Peyer's patch (tissue), 4 donors: Measurements from ENCODE around the gene ERCC8. TPM values are rescaled to one million over a fixed set of nuclear protein-coding genes. Genes with fewer than 3 reads are reported as not detected.

Source experiments
- DNase-seq, 3 donors: peaks; one replicate each; pipeline ENCODE4 v3.0.0-alpha.2; 2017 to 2019
- H3K27ac ChIP-seq, 4 donors: fragments of 200-600 bp; sonication (generic); one replicate each; pipeline ENCODE4 v1.5.1; 2016 to 2019
- H3K27me3 ChIP-seq, 2 donors: fragments of 200-600 bp; sonication (generic); one replicate each; pipeline ENCODE4 v1.5.1; 2019
- H3K36me3 ChIP-seq, 3 donors: fragments of 200-600 bp; sonication (generic); one replicate each; pipeline ENCODE4 v1.5.1; 2016 to 2019
- H3K4me1 ChIP-seq, 4 donors: fragments of 200-600 bp; sonication (generic); one replicate each; pipeline ENCODE4 v1.5.1; 2016 to 2019
- H3K4me3 ChIP-seq, 4 donors: fragments of 200-600 bp; sonication (generic); 1 replicate in 3 of 4; 2 replicates in 1 of 4; pipeline ENCODE4 v1.5.1; 2016 to 2019; ENCODE audit warnings: mild to moderate bottlenecking in 1 of 4
- H3K9me3 ChIP-seq, 4 donors: fragments of 200-600 bp; sonication (generic); one replicate each; pipeline ENCODE4 v1.5.1; 2016 to 2019; ENCODE audit warnings: mild to moderate bottlenecking in 1 of 4
- CTCF ChIP-seq, 6 experiments: fragments of 450-650 bp in 4 of 6; fragments of 200-600 bp in 2 of 6; sonication (generic) in 1 of 6; IDR thresholded peaks; one replicate each; pipeline ENCODE4 v1.5.1; 2017 to 2019; ENCODE audit warnings: antibody characterized with exemption in 6 of 6, mild to moderate bottlenecking in 3 of 6, moderate library complexity in 1 of 6
- POLR2A ChIP-seq, 2 donors: fragments of 450-650 bp; IDR thresholded peaks; one replicate each; pipeline ENCODE4 v1.5.1; 2017; ENCODE audit warnings: antibody characterized with exemption in 2 of 2, mild to moderate bottlenecking in 2 of 2, moderate library complexity in 2 of 2
- total RNA-seq, 4 donors: library from RNA; depleted of rRNA; stranded (reverse); fragments of >200 nt; gene quantifications; one replicate each; pipeline ENCODE4 v1.1.0, GENCODE V29; 2016

ERCC8 gene
- total RNA-seq, 4 donors from 2014 or later = 7.2 to 15.2 (median 7.7) TPM

GRCh38 chr5:60960591-60960990, 15.7 kb upstream of the ERCC8 start:
- no peak overlapping the region for H3K27ac ChIP-seq
- no peak overlapping the region for H3K4me3 ChIP-seq
- no peaks in the 10 kb centered on the region for H3K9me3 ChIP-seq
- H3K27me3 ChIP-seq = no peaks in the 10 kb centered on the region
- H3K4me1 ChIP-seq = no peaks in the 10 kb centered on the region
- TF ChIP-seq POLR2A (IDR thresholded peaks at IDR 0.05) (no peak), CTCF (IDR thresholded peaks at IDR 0.05) (peak in 5 of 6 experiments; percentile 21 to 51 (median 28))
- DNase-seq = no peak
- H3K36me3 ChIP-seq = no peaks in the 10 kb centered on the region

- Histone ChIP-seq H3K27me3 (no peaks in the 10 kb centered on the region), H3K4me1 (no peaks in the 10 kb centered on the region), H3K27ac (no peak overlapping the region), H3K4me3 (no peak overlapping the region), H3K36me3 (no peaks in the 10 kb centered on the region), H3K9me3 (no peaks in the 10 kb centered on the region)
- TF ChIP-seq POLR2A (IDR thresholded peaks at IDR 0.05) (no peak), CTCF (IDR thresholded peaks at IDR 0.05) (peak in 3 of 6 experiments; percentile 23 to 35 (median 28))
- no peak for DNase-seq
Observed at GRCh38 chr5:60959156-60959555, 14.3 kb upstream of the ERCC8 start.

- no peaks in the 10 kb centered on the region for H3K9me3 ChIP-seq
- no peaks in the 10 kb centered on the region for H3K4me1 ChIP-seq
- no peaks in the 10 kb centered on the region for H3K36me3 ChIP-seq
- H3K27me3 ChIP-seq = no peaks in the 10 kb centered on the region
- no peak overlapping the region for H3K4me3 ChIP-seq
- DNase-seq = no peak
- no peak overlapping the region for H3K27ac ChIP-seq
- no peak for TF ChIP-seq CTCF (IDR thresholded peaks at IDR 0.05)
- no peak for TF ChIP-seq POLR2A (IDR thresholded peaks at IDR 0.05)
Observed at GRCh38 chr5:60958712-60959111, 13.8 kb upstream of the ERCC8 start.

- TF ChIP-seq POLR2A (IDR thresholded peaks at IDR 0.05) (no peak), CTCF (IDR thresholded peaks at IDR 0.05) (no peak)
- H3K4me3 ChIP-seq = no peak overlapping the region
- H3K27ac ChIP-seq = no peak overlapping the region
- no peaks in the 10 kb centered on the region for H3K27me3 ChIP-seq
- H3K4me1 ChIP-seq = no peaks in the 10 kb centered on the region
- no peaks in the 10 kb centered on the region for H3K9me3 ChIP-seq
- no peak for DNase-seq
- no peaks in the 10 kb centered on the region for H3K36me3 ChIP-seq
Observed at GRCh38 chr5:60958088-60958487, 13.2 kb upstream of the ERCC8 start.

- TF ChIP-seq POLR2A (IDR thresholded peaks at IDR 0.05) = no peak
- no peak for TF ChIP-seq CTCF (IDR thresholded peaks at IDR 0.05)
- H3K9me3 ChIP-seq = no peaks in the 10 kb centered on the region
- H3K27me3 ChIP-seq = no peaks in the 10 kb centered on the region
- no peaks in the 10 kb centered on the region for H3K4me1 ChIP-seq
- DNase-seq = no peak
- no peak overlapping the region for H3K4me3 ChIP-seq
- H3K27ac ChIP-seq = no peak overlapping the region
- H3K36me3 ChIP-seq = no peaks in the 10 kb centered on the region
Observed at GRCh38 chr5:60955239-60955638, 10.4 kb upstream of the ERCC8 start.

- Histone ChIP-seq H3K27me3 (no peaks in the 10 kb centered on the region), H3K9me3 (no peaks in the 10 kb centered on the region), H3K4me1 (peaks cover 0 to 17% (median 5%) of the 10 kb centered on the region in 4 donors), H3K36me3 (no peaks in the 10 kb centered on the region), H3K4me3 (no peak overlapping the region), H3K27ac (no peak overlapping the region)
- DNase-seq = no peak
- no peak for TF ChIP-seq POLR2A (IDR thresholded peaks at IDR 0.05)
- TF ChIP-seq CTCF (IDR thresholded peaks at IDR 0.05) = no peak
Observed at GRCh38 chr5:60948738-60949137, 3.9 kb upstream of the ERCC8 start.
